ENCODE data around the gene MTHFD1L.

- TF ChIP-seq CTCF (IDR thresholded peaks at IDR 0.05) (no peak), POLR2A (IDR thresholded peaks at IDR 0.05; ENCODE audit: low read depth) (no peak), EP300 (IDR thresholded peaks at IDR 0.05) (no peak), POLR2AphosphoS5 (IDR thresholded peaks at IDR 0.05) (no peak)
Measured at GRCh38 chr6:151111670-151112069, 246.2 kb downstream of the MTHFD1L start.
